ENCODE measurements around the gene OPRD1.

DNA sequence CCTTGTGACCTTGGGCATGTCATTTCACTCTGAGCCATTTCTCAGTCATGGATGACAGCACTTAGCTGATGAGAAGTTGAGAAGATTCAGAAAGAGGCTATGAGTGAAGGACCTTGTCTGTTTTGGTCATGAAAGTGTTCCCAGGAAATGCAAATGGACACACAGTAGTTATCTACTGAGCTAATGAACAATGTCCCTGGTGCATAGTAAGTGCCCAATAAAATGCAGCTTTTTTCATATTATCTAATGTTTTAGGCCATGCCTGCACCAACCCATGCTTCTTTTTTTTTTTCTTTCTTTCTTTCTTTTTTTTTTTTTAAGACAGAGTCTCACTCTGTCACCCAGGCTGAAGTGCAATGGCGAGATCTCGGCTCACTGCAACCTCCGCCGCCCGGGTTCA lies 58.0 kb downstream of the OPRD1 start:
- no peak for TF ChIP-seq EZH2 (IDR thresholded peaks at IDR 0.05; ENCODE audit: borderline replicate concordance, low read depth, low read length, poor library complexity, severe bottlenecking)
- TF ChIP-seq, protein P1, sequence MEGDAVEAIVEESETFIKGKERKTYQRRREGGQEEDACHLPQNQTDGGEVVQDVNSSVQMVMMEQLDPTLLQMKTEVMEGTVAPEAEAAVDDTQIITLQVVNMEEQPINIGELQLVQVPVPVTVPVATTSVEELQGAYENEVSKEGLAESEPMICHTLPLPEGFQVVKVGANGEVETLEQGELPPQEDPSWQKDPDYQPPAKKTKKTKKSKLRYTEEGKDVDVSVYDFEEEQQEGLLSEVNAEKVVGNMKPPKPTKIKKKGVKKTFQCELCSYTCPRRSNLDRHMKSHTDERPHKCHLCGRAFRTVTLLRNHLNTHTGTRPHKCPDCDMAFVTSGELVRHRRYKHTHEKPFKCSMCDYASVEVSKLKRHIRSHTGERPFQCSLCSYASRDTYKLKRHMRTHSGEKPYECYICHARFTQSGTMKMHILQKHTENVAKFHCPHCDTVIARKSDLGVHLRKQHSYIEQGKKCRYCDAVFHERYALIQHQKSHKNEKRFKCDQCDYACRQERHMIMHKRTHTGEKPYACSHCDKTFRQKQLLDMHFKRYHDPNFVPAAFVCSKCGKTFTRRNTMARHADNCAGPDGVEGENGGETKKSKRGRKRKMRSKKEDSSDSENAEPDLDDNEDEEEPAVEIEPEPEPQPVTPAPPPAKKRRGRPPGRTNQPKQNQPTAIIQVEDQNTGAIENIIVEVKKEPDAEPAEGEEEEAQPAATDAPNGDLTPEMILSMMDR (conservative IDR thresholded peaks at IDR 0.05; ENCODE audit: low read depth, low read length), result no peak

Data from A673 (cell line).